Measurements from ENCODE around the gene VPS45.

GRCh38 chr1:150061632-150062101, 5.9 kb upstream of the VPS45 start:
- TF ChIP-seq CTCF (IDR thresholded peaks at IDR 0.05; ENCODE audit: poor library complexity, severe bottlenecking): no peak
- TF ChIP-seq EP300 (conservative IDR thresholded peaks at IDR 0.05; ENCODE audit: poor library complexity, severe bottlenecking): no peak
- no peak for TF ChIP-seq EZH2 (IDR thresholded peaks at IDR 0.05; ENCODE audit: borderline replicate concordance, insufficient read depth, low read length, poor library complexity, severe bottlenecking)
- TF ChIP-seq, protein P1, sequence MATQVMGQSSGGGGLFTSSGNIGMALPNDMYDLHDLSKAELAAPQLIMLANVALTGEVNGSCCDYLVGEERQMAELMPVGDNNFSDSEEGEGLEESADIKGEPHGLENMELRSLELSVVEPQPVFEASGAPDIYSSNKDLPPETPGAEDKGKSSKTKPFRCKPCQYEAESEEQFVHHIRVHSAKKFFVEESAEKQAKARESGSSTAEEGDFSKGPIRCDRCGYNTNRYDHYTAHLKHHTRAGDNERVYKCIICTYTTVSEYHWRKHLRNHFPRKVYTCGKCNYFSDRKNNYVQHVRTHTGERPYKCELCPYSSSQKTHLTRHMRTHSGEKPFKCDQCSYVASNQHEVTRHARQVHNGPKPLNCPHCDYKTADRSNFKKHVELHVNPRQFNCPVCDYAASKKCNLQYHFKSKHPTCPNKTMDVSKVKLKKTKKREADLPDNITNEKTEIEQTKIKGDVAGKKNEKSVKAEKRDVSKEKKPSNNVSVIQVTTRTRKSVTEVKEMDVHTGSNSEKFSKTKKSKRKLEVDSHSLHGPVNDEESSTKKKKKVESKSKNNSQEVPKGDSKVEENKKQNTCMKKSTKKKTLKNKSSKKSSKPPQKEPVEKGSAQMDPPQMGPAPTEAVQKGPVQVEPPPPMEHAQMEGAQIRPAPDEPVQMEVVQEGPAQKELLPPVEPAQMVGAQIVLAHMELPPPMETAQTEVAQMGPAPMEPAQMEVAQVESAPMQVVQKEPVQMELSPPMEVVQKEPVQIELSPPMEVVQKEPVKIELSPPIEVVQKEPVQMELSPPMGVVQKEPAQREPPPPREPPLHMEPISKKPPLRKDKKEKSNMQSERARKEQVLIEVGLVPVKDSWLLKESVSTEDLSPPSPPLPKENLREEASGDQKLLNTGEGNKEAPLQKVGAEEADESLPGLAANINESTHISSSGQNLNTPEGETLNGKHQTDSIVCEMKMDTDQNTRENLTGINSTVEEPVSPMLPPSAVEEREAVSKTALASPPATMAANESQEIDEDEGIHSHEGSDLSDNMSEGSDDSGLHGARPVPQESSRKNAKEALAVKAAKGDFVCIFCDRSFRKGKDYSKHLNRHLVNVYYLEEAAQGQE (IDR thresholded peaks at IDR 0.05; ENCODE audit: borderline replicate concordance): no peak
- no peak for TF ChIP-seq TAF1 (IDR thresholded peaks at IDR 0.05; ENCODE audit: low read depth)

Measured in neural cell (in vitro differentiated cells).